ENCODE data around the gene TNS4. TPM values are rescaled to one million over a fixed set of nuclear protein-coding genes. Genes with fewer than 3 reads are reported as not detected.

The TNS4 gene
- polyA plus RNA-seq, 2 of the 4 experiments (the other 2 are of a cell fraction): 24.2 to 73.5 TPM

DNA sequence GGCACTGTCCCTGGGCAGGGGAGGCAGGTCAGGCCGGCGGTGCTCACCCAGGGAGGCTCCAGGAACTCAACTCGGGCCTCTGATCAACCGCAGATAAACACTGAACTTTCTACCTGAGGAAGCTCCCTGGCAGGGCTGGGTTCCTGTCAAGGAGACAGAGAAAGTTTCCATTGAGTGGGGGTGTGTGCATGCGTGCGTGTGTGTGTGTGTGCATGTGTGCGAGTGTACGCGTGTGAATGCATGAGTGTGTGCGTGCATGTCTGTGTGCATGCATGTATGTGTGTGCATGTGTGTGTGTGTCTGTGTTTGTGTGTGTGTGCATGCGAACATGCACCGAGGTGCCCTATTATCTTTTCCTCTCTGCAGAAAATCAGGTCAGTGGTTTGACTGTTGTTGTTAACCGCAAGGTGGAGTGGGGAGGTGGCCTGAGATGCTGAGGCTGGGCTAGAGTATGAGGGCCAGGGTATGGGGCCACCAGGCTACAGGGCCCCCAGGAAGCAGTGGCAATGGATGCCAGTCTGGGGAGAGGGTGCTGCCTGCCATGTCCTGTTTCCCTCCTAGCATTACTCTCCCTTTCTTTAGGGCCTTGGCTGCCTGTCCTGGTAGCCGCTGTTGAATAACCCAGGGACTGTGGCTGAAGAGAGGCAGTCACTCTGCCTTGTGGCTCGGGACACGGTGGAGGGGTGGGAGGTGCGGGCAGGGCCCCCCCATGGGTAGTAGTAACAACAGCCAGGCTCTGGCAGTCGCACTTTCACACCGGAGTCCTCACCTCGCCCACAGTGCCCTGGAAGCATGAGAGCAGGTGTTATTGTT lies 39.8 kb upstream of the TNS4 start:
- CTCF ChIA-PET: interaction anchor here (1.4 to 36.6 kb wide), 7 partner anchors 6 to 186 kb away, joined by 4 to 1144 read pairs (median 125); partner anchors contain the start of genes CCR7, IGFBP4 and TOP2A
- 0 out of 2 replicates have a peak, but pooled peaks have one; percentile 51 for TF ChIP-seq TFCP2L1 (CRISPR knock-in tag; IDR thresholded peaks at IDR 0.05)
- TF ChIP-seq POLR2AphosphoS2 (conservative IDR thresholded peaks at IDR 0.05; ENCODE audit: low read length): no peak
- peak; percentile 53; the same call in 1 of the 2 replicates for TF ChIP-seq RARB (CRISPR knock-in tag; IDR thresholded peaks at IDR 0.05)
- peak; percentile 82 for TF ChIP-seq ATOH8 (CRISPR knock-in tag; IDR thresholded peaks at IDR 0.05; ENCODE audit: low read depth)
- TF ChIP-seq, protein P1, sequence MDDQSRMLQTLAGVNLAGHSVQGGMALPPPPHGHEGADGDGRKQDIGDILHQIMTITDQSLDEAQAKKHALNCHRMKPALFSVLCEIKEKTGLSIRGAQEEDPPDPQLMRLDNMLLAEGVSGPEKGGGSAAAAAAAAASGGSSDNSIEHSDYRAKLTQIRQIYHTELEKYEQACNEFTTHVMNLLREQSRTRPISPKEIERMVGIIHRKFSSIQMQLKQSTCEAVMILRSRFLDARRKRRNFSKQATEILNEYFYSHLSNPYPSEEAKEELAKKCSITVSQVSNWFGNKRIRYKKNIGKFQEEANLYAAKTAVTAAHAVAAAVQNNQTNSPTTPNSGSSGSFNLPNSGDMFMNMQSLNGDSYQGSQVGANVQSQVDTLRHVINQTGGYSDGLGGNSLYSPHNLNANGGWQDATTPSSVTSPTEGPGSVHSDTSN (IDR thresholded peaks at IDR 0.05): no peak
- TF ChIP-seq POLR2A (IDR thresholded peaks at IDR 0.05; ENCODE audit: low read length): peak; percentile 31; the same call in 1 of the 2 replicates
- peak; percentile 47; the same call in 1 of the 2 replicates for TF ChIP-seq HOXB5 (CRISPR knock-in tag; IDR thresholded peaks at IDR 0.05)
- TF ChIP-seq HEYL (CRISPR knock-in tag; IDR thresholded peaks at IDR 0.05): 0 out of 2 replicates have a peak, but pooled peaks have one; percentile 51
- peak; percentile 82 for TF ChIP-seq HOXA7 (CRISPR knock-in tag; IDR thresholded peaks at IDR 0.05)
- peak; percentile 16; the same call in 1 of the 2 replicates for TF ChIP-seq HOXB13 (CRISPR knock-in tag; IDR thresholded peaks at IDR 0.05; ENCODE audit: low read depth)
- TF ChIP-seq NR3C1 (IDR thresholded peaks at IDR 0.05): no peak
- no peak for TF ChIP-seq JUNB (IDR thresholded peaks at IDR 0.05)
- peak; percentile 78; the same call in 1 of the 2 replicates for TF ChIP-seq EHF (CRISPR knock-in tag; IDR thresholded peaks at IDR 0.05)
- peak; percentile 65; the same call in 1 of the 2 replicates for TF ChIP-seq FOSB (CRISPR knock-in tag; IDR thresholded peaks at IDR 0.05)
- no peak for TF ChIP-seq FOSL2 (IDR thresholded peaks at IDR 0.05)
- peak; percentile 18; the same call in 1 of the 2 replicates for TF ChIP-seq FOSL2 (CRISPR knock-in tag; IDR thresholded peaks at IDR 0.05)
- Histone ChIP-seq H3K4me1 (peaks cover 76% of the 10 kb centered on the region), H3K9me3 (no peaks in the 10 kb centered on the region), H3K4me2 (peak overlapping the region; percentile 48), H3K4me3 (no peak overlapping the region), H3K27ac (peak overlapping the region; percentile 95 to 99)
- no peak for ATAC-seq
- DNase-seq (ENCODE audit: low read depth in 1 of 2, low spot score in 1 of 2): no peak
- POLR2A ChIA-PET: interaction anchor here (1.8 to 3.3 kb wide), 6 partner anchors 8 to 74 kb away, joined by 7 to 114 read pairs (median 16); no protein-coding TSS in a partner anchor
- FAIRE-seq: no peak
- 93% methylated on average over 20 of the region's 20 CpGs for WGBS (ENCODE audit: missing lambda C conversion rate)

- Histone ChIP-seq H3K27ac (peak overlapping the region; percentile 95 to 99), H3K4me2 (no peak overlapping the region), H3K4me1 (peaks cover 79% of the 10 kb centered on the region), H3K4me3 (no peak overlapping the region), H3K9me3 (no peaks in the 10 kb centered on the region)
- DNase-seq (ENCODE audit: low read depth in 1 of 2, low spot score in 1 of 2) (no peak), FAIRE-seq (no peak), ATAC-seq (no peak)
- CTCF ChIA-PET: interaction anchor here (0.7 to 36.6 kb wide), 13 partner anchors 13 to 237 kb away, joined by 3 to 1144 read pairs (median 8); partner anchors contain the start of genes CCR7, IGFBP4 and TOP2A
- POLR2A ChIA-PET: interaction anchor here (0.6 to 9.7 kb wide), 3 partner anchors 11 to 68 kb away, joined by 3 to 64 read pairs (median 5); no protein-coding TSS in a partner anchor
- WGBS (ENCODE audit: missing lambda C conversion rate): 93% methylated on average over 8 of the region's 8 CpGs
- no peak for TF ChIP-seq KDM5A (IDR thresholded peaks at IDR 0.05)
- no peak for TF ChIP-seq MYC (IDR thresholded peaks at IDR 0.05; ENCODE audit: borderline replicate concordance, low read length)
- TF ChIP-seq, protein P2, sequence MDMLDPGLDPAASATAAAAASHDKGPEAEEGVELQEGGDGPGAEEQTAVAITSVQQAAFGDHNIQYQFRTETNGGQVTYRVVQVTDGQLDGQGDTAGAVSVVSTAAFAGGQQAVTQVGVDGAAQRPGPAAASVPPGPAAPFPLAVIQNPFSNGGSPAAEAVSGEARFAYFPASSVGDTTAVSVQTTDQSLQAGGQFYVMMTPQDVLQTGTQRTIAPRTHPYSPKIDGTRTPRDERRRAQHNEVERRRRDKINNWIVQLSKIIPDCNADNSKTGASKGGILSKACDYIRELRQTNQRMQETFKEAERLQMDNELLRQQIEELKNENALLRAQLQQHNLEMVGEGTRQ (IDR thresholded peaks at IDR 0.05): no peak
- TF ChIP-seq, protein P3, sequence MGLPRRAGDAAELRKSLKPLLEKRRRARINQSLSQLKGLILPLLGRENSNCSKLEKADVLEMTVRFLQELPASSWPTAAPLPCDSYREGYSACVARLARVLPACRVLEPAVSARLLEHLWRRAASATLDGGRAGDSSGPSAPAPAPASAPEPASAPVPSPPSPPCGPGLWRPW (IDR thresholded peaks at IDR 0.05): no peak
Measured at GRCh38 chr17:40540448-40540847, 39.0 kb upstream of the TNS4 start.
